Middle frontal gyrus (tissue), 1 donor: ENCODE measurements around the gene BCLAF1.
"Not testable (repeated sequence)": the region's sequence is repeated elsewhere in the genome, so short reads cannot be mapped to it uniquely, and the experiment has no call there.

ENCODE experiments used
- DNase-seq: peaks from one replicate; pipeline ENCODE4 v3.0.0-alpha.2; 2015; ENCODE audit warnings: low spot score; ENCODE audit errors: extremely low spot score

The BCLAF1 gene

DNA sequence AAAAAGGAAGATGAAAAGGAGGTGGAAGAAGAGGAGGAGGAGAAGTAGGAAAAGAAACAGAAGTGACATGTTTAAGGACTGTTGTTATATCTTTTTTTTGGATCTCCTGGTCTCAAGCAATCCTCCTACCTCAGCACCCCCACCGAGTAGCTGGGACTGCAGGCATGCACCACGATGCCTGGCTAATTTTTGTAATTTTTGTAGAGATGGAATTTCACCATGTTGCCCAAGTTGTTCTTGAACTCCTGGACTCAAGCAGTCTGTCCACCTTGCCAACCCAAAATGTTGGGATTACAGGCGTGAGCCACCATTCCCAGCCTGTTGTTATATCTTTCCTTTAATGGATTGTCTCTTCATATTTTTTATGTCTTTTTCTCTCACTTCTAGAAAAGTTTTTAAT, 19.5 kb upstream of the BCLAF1 start:
- no peak for DNase-seq

DNA sequence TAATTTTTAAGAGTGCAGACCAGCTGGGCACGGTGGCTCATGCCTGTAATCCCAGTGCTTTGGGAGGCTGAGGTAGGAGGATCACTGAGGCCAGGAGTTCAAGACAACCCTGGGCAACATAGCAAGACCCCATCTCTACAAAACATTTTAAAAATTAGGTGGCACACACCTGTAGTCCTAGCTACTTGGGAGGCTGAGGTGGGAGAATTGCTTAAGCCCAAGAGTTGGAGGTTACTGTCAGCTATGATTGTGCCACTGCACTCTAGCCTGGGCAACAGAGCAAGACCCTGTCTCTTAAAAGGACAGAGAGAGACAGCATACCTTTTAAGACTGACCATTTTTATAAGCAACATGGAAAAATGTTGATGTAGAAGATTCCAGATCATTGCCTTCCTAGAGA, 18.8 kb upstream of the BCLAF1 start:
- DNase-seq: not testable (repeated sequence)

DNA sequence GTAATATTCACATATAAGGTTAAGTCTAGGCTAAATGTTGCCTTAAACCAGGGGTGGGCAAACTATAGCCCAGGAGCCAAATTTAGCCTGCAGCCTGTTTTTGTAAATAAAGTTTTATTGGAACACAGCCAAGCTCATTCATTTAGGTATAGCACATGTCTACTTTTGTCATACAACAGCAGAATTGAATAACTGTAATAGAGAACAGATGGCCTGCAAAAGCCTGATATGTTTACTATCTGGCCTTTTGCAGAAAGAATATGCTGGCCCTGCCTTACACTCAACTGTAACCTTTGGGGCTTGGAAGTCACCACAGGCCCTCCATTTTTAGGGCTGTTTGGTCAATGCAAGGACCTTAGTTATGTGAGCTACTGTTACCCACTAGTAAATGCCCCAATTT, 17.7 kb upstream of the BCLAF1 start:
- no peak for DNase-seq

DNA sequence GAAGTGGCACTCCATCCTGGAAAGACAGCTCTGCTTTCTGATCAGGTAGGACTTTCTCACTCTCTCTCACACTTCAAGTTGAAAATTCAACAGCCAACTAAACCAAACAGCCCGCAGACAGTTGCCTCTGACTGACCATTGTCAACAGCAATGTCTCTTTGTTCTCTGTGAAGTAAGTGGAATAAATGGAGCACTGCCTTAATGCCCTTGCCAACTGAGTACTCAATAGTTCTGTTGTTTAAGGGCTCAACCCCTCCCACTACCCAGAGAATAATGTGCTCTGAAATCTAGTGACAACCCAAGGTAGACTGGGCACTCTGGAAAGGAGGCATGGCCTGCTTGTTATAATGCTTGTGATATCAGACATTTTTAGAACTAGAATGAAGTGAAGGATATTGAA, 16.8 kb upstream of the BCLAF1 start:
- peak; percentile 58 for DNase-seq

DNA sequence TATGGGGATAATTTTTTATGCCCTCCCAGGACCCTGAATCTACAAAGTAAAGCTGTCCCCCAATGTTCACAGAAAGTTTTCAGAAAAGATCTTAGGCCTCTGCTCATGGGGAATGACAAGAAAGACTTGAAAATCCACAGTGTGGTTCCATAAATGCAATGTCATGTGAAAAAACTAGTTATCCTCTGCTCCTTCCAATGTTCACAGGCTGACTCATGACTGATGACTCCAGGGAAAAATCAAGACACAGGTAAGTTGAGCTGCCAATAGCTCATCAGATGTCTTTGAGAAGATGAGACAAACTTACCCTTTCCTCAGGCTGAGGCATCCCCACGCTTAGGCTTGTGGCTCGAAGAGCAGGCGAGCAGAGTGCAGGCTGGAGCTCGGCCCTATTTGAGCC, 14.8 kb upstream of the BCLAF1 start:
- DNase-seq: no peak

DNA sequence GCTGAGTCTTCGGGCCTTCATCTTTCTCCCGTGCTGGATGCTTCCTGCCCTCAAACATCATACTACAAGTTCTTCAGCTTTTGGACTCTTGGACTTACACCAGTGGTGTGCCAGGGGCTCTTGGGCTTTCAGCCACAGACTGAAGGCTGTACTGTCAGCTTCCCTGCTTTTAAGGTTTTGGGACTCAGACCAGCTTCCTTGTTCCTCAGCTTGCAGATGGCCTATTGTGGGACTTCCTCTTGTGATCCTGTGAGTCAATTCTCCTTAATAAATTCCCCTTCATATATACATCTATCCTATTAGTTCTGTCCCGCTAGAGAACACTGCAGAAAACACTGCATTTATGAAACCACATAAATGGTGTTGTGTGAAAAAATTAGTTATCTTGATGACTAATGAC, 13.9 kb upstream of the BCLAF1 start:
- DNase-seq: no peak

- no peak for DNase-seq
Observed at GRCh38 chr6:136294621-136295020, 5.0 kb upstream of the BCLAF1 start.

- no peak for DNase-seq
Observed at GRCh38 chr6:136290410-136291010, 864 bp upstream of the BCLAF1 start.

DNA sequence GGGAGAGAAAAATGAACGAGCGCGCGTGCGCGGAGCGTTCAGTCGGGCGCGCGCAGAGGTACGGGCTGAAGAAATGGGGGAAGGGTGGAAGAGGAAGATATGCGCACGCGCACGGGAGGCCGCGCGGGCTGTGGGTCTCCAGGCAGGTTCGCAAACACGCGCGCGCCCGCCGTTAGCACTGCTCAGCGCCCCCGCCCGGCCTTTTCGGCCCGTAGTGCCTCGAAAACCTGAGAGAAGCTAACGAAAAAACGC, 393 bp downstream of the BCLAF1 start:
- peak; percentile 87 for DNase-seq

GRCh38 chr6:136288566-136289326, 900 bp downstream of the BCLAF1 start:
- peak; percentile 69 for DNase-seq

GRCh38 chr6:136284909-136285308, 4.7 kb downstream of the BCLAF1 start:
- DNase-seq: no peak

DNA sequence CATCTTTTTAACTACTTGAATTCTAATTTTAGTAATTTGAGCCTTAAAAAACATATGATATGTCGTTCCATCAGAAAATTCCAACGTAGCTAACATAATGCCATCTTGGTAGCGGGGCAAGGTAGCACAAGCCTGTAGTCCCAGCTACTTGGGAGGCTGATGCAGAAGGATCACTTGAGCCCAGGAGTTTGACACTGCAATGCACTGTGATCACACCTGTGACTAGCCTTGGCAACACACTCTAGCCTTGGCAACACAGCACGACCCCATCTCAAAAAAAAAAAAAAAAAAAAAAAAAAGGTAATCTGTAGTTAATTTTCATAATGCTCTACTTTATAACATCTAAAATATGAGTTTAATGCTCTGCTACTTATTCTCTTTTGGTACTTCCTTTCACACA, 6.7 kb downstream of the BCLAF1 start:
- DNase-seq: no peak

DNA sequence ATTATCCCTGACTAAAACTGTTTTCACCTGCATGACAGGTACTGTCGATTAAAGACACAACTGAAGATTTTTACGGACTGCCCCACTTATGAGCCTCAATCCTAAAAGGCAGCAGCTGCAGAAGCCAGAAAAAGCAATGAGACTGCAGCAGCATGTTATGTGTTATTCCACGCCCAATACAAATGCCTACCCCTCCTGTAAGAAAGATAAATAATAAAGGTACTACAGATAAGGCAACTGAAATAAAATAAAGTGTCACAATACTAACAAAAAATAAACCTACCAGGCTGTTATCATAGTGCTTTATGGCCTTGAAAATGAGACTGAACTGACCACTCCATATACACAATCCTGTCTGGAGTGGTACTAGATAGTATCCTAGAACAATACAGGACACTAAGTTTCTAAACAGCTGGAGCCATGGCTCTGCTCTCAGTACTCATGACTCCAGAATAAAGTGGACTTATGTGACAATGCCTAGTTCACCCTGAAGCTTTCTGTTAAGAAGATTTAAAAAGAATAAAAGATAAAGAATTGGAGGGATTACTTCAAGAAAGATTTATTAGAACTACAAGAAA, 9.5 kb downstream of the BCLAF1 start:
- no peak for DNase-seq

GRCh38 chr6:136274062-136274461, 15.6 kb downstream of the BCLAF1 start:
- DNase-seq: no peak

GRCh38 chr6:136265101-136265500, 24.5 kb downstream of the BCLAF1 start:
- DNase-seq: no peak

DNA sequence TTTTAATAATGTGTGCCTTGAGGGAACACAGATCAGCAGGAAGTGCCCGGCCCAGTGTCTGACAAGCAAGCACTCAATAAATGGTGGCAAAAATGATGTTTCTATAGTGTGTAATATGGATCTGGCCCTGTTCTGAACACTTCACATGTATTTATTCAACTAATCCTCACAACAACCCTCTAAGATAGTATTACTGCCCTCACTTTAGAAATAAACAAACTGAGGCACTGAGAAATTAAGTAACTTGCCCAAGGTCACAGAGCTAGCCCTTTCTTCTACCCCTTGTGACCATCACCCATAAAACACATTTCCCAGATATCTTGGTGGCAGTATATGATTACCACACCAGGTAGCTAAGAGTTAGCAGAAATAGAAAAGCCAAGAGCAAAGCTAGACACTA, 26.7 kb downstream of the BCLAF1 start:
- no peak for DNase-seq

DNA sequence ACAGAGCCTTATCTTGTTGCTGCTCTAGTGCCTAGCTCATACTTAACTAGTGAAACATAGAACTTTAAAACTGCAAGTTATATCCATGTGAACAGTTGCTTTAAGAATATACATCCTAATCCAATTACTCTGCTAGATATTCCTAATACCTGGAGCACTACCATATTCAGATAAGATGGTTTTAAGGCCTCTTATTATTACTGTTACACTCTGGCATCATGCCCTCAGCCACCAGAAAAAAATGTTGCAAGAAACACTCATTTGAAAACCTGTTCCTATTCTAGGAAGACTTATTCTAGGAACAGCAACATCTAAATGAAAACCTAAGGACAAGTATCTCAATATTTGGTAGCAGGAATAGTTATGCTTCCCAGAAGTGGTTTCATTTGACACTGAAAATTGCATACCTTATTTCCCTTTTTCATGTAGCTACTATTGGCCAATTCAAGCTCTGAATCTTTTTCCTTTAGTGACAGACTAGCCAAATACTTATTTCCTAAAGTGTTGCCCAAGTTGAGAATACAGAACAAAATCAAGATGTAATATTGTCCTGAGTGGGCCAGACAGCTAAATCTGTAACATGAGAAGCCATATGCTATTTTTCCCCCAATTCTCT, 34.7 kb downstream of the BCLAF1 start:
- DNase-seq: no peak

DNA sequence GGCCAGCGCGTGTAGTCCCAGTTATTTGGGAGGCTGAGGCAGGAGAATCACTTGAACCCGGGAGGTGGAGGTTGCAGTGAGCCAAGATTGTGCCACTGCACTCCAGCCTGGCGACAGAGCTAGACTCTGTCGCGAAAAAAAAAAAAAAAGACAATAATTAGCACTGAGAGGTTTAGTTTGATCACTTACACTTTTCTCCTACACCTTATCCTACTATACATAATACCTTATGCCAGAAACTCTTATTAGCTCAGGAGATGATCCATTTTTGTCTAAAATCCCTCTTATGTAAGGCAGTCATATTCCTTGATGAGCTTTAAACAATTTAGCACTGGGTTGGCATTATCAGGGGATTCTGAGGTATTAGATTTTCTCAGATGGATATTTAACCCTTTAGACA, 35.9 kb downstream of the BCLAF1 start:
- no peak for DNase-seq

DNA sequence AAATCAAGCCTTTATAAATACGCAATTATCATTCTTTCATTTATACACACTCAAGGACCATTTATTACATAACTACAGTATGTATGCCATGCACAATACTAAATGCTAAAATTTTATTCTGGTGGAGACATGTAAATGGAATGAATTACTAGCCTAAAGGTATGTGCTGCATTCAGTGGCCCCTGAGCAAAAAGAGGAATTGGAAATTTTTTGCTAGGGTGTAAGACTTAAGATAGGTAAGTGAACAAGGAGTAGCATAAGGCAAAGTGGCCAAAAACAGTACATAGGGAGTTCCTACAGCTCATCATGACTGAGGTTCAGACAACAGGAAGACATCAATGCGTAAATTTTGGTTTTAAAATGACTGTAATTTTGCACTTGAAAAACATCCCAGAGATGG, 37.2 kb downstream of the BCLAF1 start:
- DNase-seq: no peak

GRCh38 chr6:136251394-136251793, 38.3 kb downstream of the BCLAF1 start:
- DNase-seq: no peak

DNA sequence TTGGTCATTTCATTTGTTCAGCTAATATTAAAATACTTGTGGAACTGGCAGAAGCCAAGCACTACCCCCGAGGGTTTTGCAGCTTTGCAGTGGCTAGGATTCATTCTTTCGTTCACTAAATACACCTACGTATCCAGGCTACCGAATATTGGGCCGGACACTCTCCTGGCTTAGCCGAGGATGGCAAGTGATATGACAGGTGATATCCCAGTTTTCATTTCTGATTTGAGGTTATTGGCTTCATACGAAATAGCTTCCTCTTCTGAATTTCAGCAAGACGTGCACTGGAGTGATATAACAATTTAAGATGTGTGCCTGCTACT, 39.0 kb downstream of the BCLAF1 start:
- no peak for DNase-seq

- peak; percentile 97 for DNase-seq
Observed at GRCh38 chr6:136249811-136250685, 39.6 kb downstream of the BCLAF1 start, which contains the start of gene MTFR2. MTFR2 (minus strand) TSS chr6:136250311; CDS start chr6:136249099, 1,212 bp downstream.
